GM18505 (cell line): ENCODE measurements around the gene SENP2.
"Not testable (repeated sequence)": the region's sequence is repeated elsewhere in the genome, so short reads cannot be mapped to it uniquely, and the experiment has no call there.

ENCODE experiments used
- ATAC-seq: cut with Tn5 transposase; IDR thresholded peaks from one replicate; pipeline ENCODE4 v1.9.1; 2021; ENCODE audit not compliant: unreplicated experiment
- POLR2A ChIP-seq: IDR thresholded peaks from 4 replicates; pipeline ENCODE4 v1.6.1; 2011; ENCODE audit warnings: borderline replicate concordance; ENCODE audit not compliant: insufficient read depth, insufficient read length; ENCODE audit errors: extremely low read depth

The SENP2 gene

DNA sequence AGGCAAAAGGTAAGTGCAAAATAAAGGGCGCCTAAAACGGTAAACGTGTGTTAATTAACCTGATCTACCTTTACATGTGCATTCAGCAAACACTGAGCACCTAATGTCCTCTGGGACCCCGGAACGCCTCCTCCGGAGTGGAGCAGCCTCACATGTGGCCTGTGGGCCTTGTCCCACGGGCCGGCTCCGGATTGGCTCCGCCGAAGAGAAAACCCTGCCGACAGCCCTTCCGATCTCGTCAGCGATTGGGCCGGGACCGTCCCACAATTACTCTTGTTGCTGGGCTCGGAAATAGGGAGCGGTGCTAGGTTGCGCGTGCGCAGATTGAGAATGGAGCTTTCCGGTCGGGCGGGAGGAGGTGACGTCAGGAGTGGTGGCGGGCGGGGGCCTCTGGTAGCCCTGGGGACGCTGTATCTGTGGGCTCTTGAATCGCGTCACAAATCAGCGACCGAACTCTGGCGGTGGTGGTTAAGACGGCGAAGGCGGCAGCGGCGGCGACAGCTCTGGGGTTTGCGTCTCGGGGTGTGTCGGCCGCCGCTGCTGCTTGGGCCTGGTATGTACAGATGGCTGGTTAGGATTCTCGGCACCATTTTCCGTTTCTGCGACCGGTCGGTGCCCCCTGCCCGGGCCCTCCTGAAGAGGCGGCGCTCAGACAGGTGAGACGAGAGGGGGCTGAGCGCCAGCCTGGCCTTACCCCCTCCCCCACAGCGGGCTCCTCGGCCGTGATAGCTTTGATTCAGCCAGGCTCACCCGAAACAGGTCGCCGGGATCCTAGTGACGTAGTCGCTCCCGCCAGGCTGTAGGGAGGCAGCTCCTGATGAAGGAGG, at the start of gene SENP2:
SENP2 (plus strand) TSS at position 437 of the 827 bp plus-strand sequence; CDS start at position 556, 119 bp downstream.
- TF ChIP-seq POLR2A, result peak; percentile 87
- ATAC-seq, result peak; percentile 90

DNA sequence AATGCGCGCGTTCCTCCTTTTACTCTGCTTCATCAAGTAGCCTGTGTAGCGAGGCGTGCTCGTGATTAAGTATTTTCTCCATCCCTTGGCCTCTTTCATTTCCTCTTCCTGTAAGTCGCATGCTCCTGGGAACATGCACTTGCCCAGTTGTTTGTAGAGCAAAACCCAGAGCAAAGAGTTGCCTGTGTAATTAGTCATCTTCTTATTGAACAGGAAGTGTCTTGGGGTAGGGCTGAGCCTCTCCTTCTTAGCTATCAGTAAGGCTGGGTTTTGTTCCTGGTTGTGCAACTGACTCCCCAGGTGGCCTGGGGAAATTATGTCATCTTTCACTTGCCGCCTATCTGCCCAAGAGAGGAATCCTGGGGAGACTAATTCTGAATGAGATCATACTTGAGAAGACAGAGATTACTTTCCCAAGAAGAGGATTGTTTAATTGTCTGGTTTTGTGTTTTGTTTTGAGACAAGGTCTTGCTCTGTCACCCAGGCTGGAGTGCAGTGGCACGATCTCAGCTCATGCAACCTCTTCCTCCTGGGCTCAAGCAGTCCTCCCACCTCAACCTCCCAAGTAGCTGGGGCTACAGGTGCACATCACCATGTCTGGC, 48.6 kb upstream of the SENP2 start:
- peak; percentile 14 for TF ChIP-seq POLR2A
- peak; percentile 96 for ATAC-seq

DNA sequence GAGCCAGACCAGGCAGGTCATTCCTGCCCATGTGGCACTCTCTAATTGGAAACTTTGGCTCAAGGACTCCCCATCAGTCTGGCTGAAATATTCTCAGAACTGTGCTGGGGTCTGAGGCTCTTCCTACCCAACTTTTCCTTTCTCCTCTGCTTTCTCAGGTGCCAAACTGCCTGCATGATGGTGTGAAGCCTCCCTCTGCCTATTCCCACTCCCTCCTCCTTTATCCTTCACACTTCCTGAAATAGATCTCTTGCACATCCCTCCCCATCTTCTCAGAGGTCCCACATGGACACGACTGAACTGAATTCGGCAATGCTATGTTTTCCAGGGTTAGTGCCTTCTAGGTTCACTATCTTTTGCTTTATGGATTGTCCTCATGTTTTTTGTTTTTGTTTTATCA, 46.2 kb upstream of the SENP2 start:
- ATAC-seq, result no peak
- TF ChIP-seq POLR2A, result no peak

DNA sequence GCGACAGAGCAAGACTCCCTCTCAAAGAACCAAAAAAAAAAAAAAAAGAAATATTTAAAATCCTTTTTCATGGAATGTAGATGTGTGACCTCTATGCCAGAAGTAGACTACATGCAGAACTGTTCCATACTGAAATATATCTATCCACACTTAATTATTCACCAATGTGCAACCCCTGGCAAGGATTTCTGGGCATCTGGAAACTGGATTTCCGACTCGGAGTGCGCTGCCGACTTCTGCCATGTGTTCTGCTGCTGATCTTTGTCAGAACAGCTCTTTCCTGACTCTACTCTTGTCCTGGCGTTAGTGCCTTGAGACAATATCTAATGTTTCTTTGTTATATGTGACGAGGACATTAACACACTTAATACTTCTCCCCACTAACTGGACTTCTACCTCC, 45.4 kb upstream of the SENP2 start:
- TF ChIP-seq POLR2A, result no peak
- no peak for ATAC-seq

DNA sequence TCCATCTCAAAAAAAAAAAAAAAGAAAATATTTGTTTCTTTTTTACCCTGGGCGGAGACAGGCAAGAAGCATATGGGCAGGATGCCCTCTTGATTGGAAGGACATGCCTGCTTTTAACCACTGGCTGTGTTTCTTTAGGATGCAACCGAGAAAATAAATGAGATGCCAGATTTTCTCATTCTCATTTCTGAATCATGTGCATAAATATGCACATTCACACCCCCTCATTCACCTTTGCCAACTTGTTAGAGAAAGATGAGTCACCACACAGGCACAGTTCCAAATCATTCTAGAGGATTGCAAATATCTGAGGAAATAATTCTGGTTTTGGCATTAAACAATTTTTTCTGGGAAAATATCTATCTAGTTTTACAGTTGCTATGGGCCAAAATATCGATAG, 37.0 kb upstream of the SENP2 start:
- ATAC-seq, result no peak
- no peak for TF ChIP-seq POLR2A

DNA sequence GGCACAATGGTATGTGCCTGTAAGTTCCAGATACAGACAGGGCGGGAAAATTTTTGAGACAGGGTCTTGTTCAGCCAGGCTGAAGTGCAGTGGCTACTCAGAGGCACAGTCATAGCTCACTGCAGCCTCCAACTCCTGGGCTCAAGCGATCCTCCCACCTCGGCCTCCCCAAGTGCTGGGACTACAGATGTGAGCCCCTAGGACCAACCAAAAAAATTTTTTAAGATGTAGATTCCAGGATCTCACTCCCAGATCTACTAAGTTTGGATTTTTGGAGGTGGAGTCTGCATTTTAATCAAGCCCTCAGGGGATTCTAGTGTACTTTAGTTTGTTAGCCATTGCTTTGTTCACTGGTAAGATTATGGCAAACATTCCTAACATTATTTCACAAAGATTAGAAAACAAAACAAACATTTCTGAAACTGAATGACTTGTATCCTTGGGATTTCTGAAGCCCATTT, 36.4 kb upstream of the SENP2 start:
- no peak for TF ChIP-seq POLR2A
- ATAC-seq, result no peak

DNA sequence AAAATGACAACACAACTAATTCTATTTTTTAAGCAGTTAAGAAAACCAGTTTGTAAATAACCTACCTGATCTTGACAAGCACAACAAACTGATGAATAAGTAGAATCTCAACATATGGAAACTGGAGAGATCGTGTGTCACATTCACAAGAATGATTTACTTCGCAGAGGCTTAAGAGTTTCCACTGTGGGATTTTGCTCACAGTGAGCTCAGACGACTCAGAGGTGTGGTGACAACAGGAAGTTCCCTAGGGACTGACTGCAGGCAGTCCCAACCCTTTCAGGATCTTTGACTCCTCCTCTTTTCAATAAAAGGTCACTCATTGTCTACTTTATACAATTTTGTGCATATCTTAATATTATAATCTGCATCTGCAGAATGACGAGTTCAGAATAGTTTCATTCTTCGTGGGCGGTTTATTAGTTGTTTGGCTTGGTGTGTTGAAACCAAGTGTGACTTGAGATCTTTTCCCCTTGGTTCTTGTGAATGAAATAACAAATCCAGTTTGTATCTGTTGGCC, 33.7 kb upstream of the SENP2 start, which contains the start of gene LIPH:
LIPH (minus strand) TSS at position 231 of the 520 bp plus-strand sequence; CDS start at position 114, 117 bp downstream.
- TF ChIP-seq POLR2A, result peak; percentile 55
- ATAC-seq, result no peak

DNA sequence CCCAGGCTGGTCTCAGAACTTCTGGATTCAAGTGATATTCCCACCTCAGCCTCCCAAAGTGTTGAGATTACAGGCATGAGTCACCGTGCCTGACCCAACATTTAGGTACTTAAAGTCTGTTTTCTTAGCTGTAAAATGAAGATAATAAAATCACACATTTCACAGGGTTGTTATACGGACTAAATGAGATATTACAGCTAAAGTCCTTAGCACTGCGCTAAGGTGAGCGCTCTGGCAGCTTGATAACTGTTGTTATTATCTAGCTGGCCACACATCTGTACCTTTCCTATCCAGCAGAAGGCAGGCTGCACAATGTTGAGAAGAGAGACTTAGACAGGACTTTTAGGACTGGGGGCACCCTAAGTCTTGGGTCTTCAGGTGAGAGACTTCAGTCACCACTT, 31.0 kb upstream of the SENP2 start:
- no peak for ATAC-seq
- TF ChIP-seq POLR2A, result no peak

DNA sequence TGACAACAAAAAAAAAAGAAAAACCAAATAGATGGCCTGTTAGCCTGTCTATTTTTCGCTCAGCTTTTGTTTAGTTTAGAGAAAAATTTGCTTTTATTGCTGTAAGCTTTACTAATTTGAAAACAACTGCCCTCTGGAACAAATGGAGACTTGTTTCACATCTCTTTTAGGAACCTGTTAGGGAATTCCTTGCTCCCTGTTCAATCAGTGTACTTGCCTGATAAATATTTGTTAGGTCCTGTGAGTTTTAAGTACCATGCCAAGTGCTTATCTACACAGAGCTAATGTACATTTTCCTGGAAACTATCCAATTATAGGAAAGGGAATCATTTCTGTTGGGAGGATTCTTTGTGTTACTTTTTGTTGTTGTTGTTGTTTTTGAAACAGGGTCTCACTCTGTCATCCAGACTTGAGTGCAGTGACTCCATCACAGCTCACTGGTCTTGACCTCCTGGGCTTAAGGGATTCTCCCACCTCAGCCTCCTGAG, 30.2 kb upstream of the SENP2 start:
- TF ChIP-seq POLR2A, result no peak
- no peak for ATAC-seq

DNA sequence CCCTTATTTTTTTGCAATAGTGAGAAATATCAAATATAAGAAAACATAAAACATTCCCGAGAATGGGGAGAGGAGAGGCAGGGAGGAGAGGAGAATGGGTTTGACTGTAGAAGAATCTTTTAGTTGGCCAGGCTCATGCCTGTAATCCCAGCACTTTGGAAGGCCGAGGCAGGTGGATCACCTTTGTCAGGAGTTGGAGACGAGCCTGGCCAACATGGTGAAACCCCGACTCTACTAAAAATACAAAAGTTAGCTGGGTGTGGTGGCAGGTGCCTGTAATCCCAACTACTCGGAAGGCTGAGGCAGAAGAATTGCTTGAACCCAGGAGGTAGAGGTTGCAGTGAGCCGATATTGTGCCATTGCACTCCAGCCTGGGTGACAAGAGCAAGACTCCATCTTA, 29.5 kb upstream of the SENP2 start:
- ATAC-seq, result not testable (repeated sequence)

DNA sequence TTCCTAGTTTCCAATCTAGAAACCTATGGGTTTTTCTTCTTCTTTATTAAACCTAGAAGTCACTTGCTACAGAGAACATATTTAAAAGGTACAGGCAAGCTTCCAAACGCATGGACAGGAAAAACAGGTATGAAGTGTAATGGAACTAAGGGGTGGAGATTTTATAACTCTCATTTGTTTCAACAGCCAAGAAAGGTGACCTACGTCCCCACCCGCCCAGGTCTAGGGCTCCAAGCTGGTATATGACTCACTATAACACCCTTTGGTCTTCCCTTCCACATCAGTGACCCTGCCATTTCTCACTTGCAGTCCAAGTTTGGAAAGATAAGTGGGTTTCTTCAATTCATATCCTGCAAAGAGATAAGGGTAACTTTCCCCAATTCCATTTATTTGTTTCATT, 27.7 kb upstream of the SENP2 start:
- TF ChIP-seq POLR2A, result no peak
- ATAC-seq, result no peak

DNA sequence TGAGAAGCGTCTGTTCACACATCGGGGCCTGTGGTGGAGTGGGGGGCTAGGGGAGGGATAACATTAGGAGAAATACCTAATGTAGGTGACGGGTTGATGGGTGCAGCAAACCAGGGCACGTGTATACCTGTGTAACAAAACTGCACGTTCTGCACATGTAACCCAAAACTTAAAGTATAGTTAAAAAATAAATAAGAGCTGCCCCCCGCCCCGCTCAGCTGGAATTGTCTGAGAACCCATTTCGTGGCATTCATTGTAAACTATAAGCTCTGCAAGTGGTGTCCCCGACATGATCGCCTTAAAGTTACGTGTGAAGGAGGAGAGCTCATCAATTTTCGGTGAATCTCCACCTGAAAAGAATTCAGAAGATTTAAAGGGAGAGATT, 26.4 kb upstream of the SENP2 start:
- ATAC-seq, result no peak
- TF ChIP-seq POLR2A, result no peak

DNA sequence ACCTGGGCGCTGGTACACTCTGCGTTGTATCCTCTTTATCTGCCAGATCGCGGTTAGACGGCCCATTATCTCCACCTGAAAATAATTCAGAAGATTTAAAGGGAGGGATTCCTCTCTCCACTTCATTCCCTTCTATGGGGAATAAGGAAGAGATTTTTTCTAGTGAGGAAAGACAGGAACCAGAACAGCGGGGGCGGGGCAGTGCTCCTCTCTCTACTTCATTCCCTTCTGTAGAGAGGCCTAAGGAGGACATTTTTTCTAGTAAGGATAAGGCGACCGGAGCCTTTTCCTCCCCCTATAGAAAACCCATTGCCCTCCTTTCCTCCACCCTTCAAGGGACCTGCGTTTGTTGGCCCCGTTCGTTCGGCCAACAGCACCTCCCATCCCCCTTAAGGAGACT, 25.4 kb upstream of the SENP2 start:
- TF ChIP-seq POLR2A, result no peak
- no peak for ATAC-seq
